Measurements from ENCODE around the gene SPDYE1. TPM values are rescaled to one million over a fixed set of nuclear protein-coding genes. Genes with fewer than 3 reads are reported as not detected.
"Not testable (repeated sequence)": the region's sequence is repeated elsewhere in the genome, so short reads cannot be mapped to it uniquely, and the experiment has no call there.

The SPDYE1 gene
- total RNA-seq, result under 0.01 TPM in 1 of 2 replicates, not detected in the other
- polyA plus RNA-seq, result not detected in 2 replicates
- 0.05 and 0.10 TPM in 2 replicates for polyA plus RNA-seq (2012)
- not detected in 2 replicates for polyA minus RNA-seq (ENCODE audit: low replicate concordance)

GRCh38 chr7:43997532-43997931 is at the start of gene SPDYE1:
Gene SPDYE1, plus strand, starts transcription at chr7:43997897. Its CDS starts 2,053 bp downstream, at chr7:43999950.
- H3K9ac ChIP-seq (ENCODE audit: insufficient read depth, low read length); H3K4me1 ChIP-seq (ENCODE audit: control insufficient read depth, extremely low read depth, insufficient read depth, low read length); H3K4me3 ChIP-seq (replicated peaks in 1 of 4; ENCODE audit: control extremely low read depth in 1 of 4, insufficient read depth in 1 of 4, low read depth in 3 of 4, low read length in 4 of 4); H2AFZ ChIP-seq (ENCODE audit: low read length); H4K20me1 ChIP-seq (ENCODE audit: control insufficient read depth, extremely low read depth, insufficient read depth, low read length); H3K4me2 ChIP-seq (ENCODE audit: extremely low read depth, insufficient read depth, low read length); H3K79me2 ChIP-seq (ENCODE audit: control insufficient read depth, insufficient read depth, low read length); DNase-seq (ENCODE audit: low read depth in 2 of 2); H3K27ac ChIP-seq (ENCODE audit: insufficient read depth, low read length); H3K36me3 ChIP-seq (ENCODE audit: control insufficient read depth, insufficient read depth, low read length); H3K9me3 ChIP-seq (ENCODE audit: control insufficient read depth, insufficient read depth, low read depth, low read length); H3K27me3 ChIP-seq (ENCODE audit: control insufficient read depth, insufficient read depth, low read length): not testable (repeated sequence)

- Histone ChIP-seq H3K4me3 (replicated peaks in 1 of 4; ENCODE audit: control extremely low read depth in 1 of 4, insufficient read depth in 1 of 4, low read depth in 3 of 4, low read length in 4 of 4) (no peak overlapping the region), H3K27ac (ENCODE audit: insufficient read depth, low read length) (no peak overlapping the region), H3K79me2 (ENCODE audit: control insufficient read depth, insufficient read depth, low read length) (no peaks in the 10 kb centered on the region), H3K36me3 (ENCODE audit: control insufficient read depth, insufficient read depth, low read length) (no peaks in the 10 kb centered on the region), H4K20me1 (ENCODE audit: control insufficient read depth, extremely low read depth, insufficient read depth, low read length) (no peaks in the 10 kb centered on the region), H3K4me2 (ENCODE audit: extremely low read depth, insufficient read depth, low read length) (no peak overlapping the region), H3K9ac (ENCODE audit: insufficient read depth, low read length) (no peak overlapping the region), H2AFZ (ENCODE audit: low read length) (no peak overlapping the region), H3K27me3 (ENCODE audit: control insufficient read depth, insufficient read depth, low read length) (no peaks in the 10 kb centered on the region), H3K4me1 (ENCODE audit: control insufficient read depth, extremely low read depth, insufficient read depth, low read length) (no peaks in the 10 kb centered on the region), H3K9me3 (ENCODE audit: control insufficient read depth, insufficient read depth, low read depth, low read length) (no peaks in the 10 kb centered on the region)
- no peak for TF ChIP-seq EZH2 (IDR thresholded peaks at IDR 0.05; ENCODE audit: low read length, missing control alignments)
- TF ChIP-seq CTCF (conservative IDR thresholded peaks at IDR 0.05 in 1 of 2, IDR thresholded peaks at IDR 0.05 in 1 of 2; ENCODE audit: low read depth in 1 of 2, low read length in 2 of 2), result no peak
- DNase-seq (ENCODE audit: low read depth in 2 of 2), result no peak
These were observed 45.7 kb upstream of the SPDYE1 start for GRCh38 chr7:43952028-43952427.

GRCh38 chr7:43953071-43953470 is 44.6 kb upstream of the SPDYE1 start:
- no peaks in the 10 kb centered on the region for H3K36me3 ChIP-seq (ENCODE audit: control insufficient read depth, insufficient read depth, low read length)
- no peaks in the 10 kb centered on the region for H3K27me3 ChIP-seq (ENCODE audit: control insufficient read depth, insufficient read depth, low read length)
- H3K9ac ChIP-seq (ENCODE audit: insufficient read depth, low read length), result no peak overlapping the region
- H3K4me1 ChIP-seq (ENCODE audit: control insufficient read depth, extremely low read depth, insufficient read depth, low read length), result no peaks in the 10 kb centered on the region
- DNase-seq (ENCODE audit: low read depth in 2 of 2), result no peak
- H3K4me3 ChIP-seq (replicated peaks in 1 of 4; ENCODE audit: control extremely low read depth in 1 of 4, insufficient read depth in 1 of 4, low read depth in 3 of 4, low read length in 4 of 4), result no peak overlapping the region
- H3K9me3 ChIP-seq (ENCODE audit: control insufficient read depth, insufficient read depth, low read depth, low read length), result no peaks in the 10 kb centered on the region
- H3K79me2 ChIP-seq (ENCODE audit: control insufficient read depth, insufficient read depth, low read length), result no peaks in the 10 kb centered on the region
- no peak overlapping the region for H3K27ac ChIP-seq (ENCODE audit: insufficient read depth, low read length)
- H4K20me1 ChIP-seq (ENCODE audit: control insufficient read depth, extremely low read depth, insufficient read depth, low read length), result no peaks in the 10 kb centered on the region
- no peak overlapping the region for H3K4me2 ChIP-seq (ENCODE audit: extremely low read depth, insufficient read depth, low read length)
- no peak overlapping the region for H2AFZ ChIP-seq (ENCODE audit: low read length)
- TF ChIP-seq EZH2 (IDR thresholded peaks at IDR 0.05; ENCODE audit: low read length, missing control alignments), result no peak
- no peak for TF ChIP-seq CTCF (conservative IDR thresholded peaks at IDR 0.05 in 1 of 2, IDR thresholded peaks at IDR 0.05 in 1 of 2; ENCODE audit: low read depth in 1 of 2, low read length in 2 of 2)

Data from fibroblast of lung (primary cell).